CD14-positive monocyte (primary cell): ENCODE measurements around the gene CRTC1. TPM values are rescaled to one million over a fixed set of nuclear protein-coding genes. Genes with fewer than 3 reads are reported as not detected.

Experiments used
- DNase-seq, 3 donors: peaks; one replicate each; pipeline ENCODE4 v3.0.0-alpha.2; 2011 to 2022
- H2AFZ ChIP-seq: 2 replicates; pipeline ENCODE4 v1.6.0; 2012; ENCODE audit warnings: mild to moderate bottlenecking, low read depth, low read length, inconsistent platforms; ENCODE audit not compliant: insufficient read depth, poor library complexity, severe bottlenecking
- H3K27ac ChIP-seq, 2 donors: 1 replicate in 1 of 2; 2 replicates in 1 of 2; pipeline ENCODE4 v1.5.1; 2012 to 2013; ENCODE audit warnings: low read length in 2 of 2, control low read depth in 1 of 2, inconsistent platforms in 1 of 2, low read depth in 1 of 2, mild to moderate bottlenecking in 1 of 2
- H3K27me3 ChIP-seq, 2 donors: one replicate each; pipeline versions ENCODE4 v1.6.0 to v1.6.1; 2011 to 2013; ENCODE audit warnings: low read length in 2 of 2; ENCODE audit not compliant: control insufficient read depth in 2 of 2, insufficient read depth in 2 of 2
- H3K36me3 ChIP-seq, 2 donors: replicated peaks in 1 of 2; 1 replicate in 1 of 2; 2 replicates in 1 of 2; pipeline versions ENCODE4 v1.5.1 to v1.6.1; 2012 to 2013; ENCODE audit warnings: low read length in 2 of 2, control low read depth in 1 of 2, inconsistent platforms in 1 of 2, mild to moderate bottlenecking in 1 of 2; ENCODE audit not compliant: insufficient read depth in 2 of 2, control insufficient read depth in 1 of 2
- H3K4me1 ChIP-seq, 2 donors: 1 replicate in 1 of 2; 2 replicates in 1 of 2; pipeline versions ENCODE4 v1.5.1 to v1.6.1; 2012 to 2013; ENCODE audit warnings: low read length in 2 of 2, control low read depth in 1 of 2, inconsistent platforms in 1 of 2, mild to moderate bottlenecking in 1 of 2, moderate library complexity in 1 of 2; ENCODE audit not compliant: insufficient read depth in 2 of 2, control insufficient read depth in 1 of 2
- H3K4me2 ChIP-seq: replicated peaks from 2 replicates; pipeline ENCODE3; 2012; ENCODE audit warnings: low read length, moderate library complexity, mild to moderate bottlenecking; ENCODE audit not compliant: poor library complexity, severe bottlenecking; ENCODE audit errors: extremely low read depth
- H3K4me3 ChIP-seq, 3 experiments: fragments of 200-600 bp in 1 of 3; sonication (generic) in 1 of 3; replicated peaks in 1 of 3; 1 replicate in 2 of 3; 2 replicates in 1 of 3; pipeline ENCODE4 v1.5.1; 2011 to 2013; ENCODE audit warnings: low read length in 3 of 3, mild to moderate bottlenecking in 3 of 3, control low read depth in 2 of 3, low read depth in 2 of 3, inconsistent platforms in 1 of 3, moderate library complexity in 1 of 3
- H3K79me2 ChIP-seq: 2 replicates; pipeline ENCODE4 v1.6.0; 2012; ENCODE audit warnings: mild to moderate bottlenecking, control low read depth, inconsistent platforms, low read length, moderate library complexity; ENCODE audit not compliant: insufficient read depth
- H3K9ac ChIP-seq: 2 replicates; pipeline ENCODE4 v1.6.0; 2017; ENCODE audit warnings: low read length, mild to moderate bottlenecking; ENCODE audit not compliant: insufficient read depth, poor library complexity, severe bottlenecking
- H3K9me3 ChIP-seq, 2 donors: replicated peaks in 1 of 2; 1 replicate in 1 of 2; 2 replicates in 1 of 2; pipeline versions ENCODE4 v1.5.1 to v1.6.1; 2012 to 2013; ENCODE audit warnings: low read length in 2 of 2, control low read depth in 1 of 2; ENCODE audit not compliant: control insufficient read depth in 1 of 2, insufficient read depth in 1 of 2
- H4K20me1 ChIP-seq: 2 replicates; pipeline ENCODE4 v1.6.0; 2012; ENCODE audit warnings: mild to moderate bottlenecking, low read length, control low read depth, moderate library complexity; ENCODE audit not compliant: insufficient read depth
- H3K27ac Mint-ChIP-seq, 7 donors: one replicate each; pipeline ENCODE4 v1.8.0; 2020; ENCODE audit warnings: mild to moderate bottlenecking in 7 of 7, mixed read lengths in 7 of 7, moderate library complexity in 6 of 7, inconsistent platforms in 2 of 7
- H3K27me3 Mint-ChIP-seq, 3 donors: one replicate each; pipeline ENCODE4 v1.8.0; 2021 to 2022; ENCODE audit warnings: low read depth in 3 of 3, mild to moderate bottlenecking in 3 of 3, mixed read lengths in 3 of 3, moderate library complexity in 3 of 3, inconsistent platforms in 1 of 3
- H3K36me3 Mint-ChIP-seq, 2 donors: one replicate each; pipeline ENCODE4 v1.8.0; 2020; ENCODE audit warnings: mixed read lengths in 2 of 2, inconsistent platforms in 1 of 2, mild to moderate bottlenecking in 1 of 2
- H3K4me1 Mint-ChIP-seq: one replicate; pipeline ENCODE4 v1.8.0; 2020; ENCODE audit warnings: mild to moderate bottlenecking, mixed read lengths
- H3K4me3 Mint-ChIP-seq, 2 donors: one replicate each; pipeline ENCODE4 v1.8.0; 2020; ENCODE audit warnings: mild to moderate bottlenecking in 2 of 2, mixed read lengths in 2 of 2, moderate library complexity in 1 of 2
- H3K9me3 Mint-ChIP-seq, 7 donors: one replicate each; pipeline ENCODE4 v1.8.0; 2020 to 2022; ENCODE audit warnings: mixed read lengths in 7 of 7, mild to moderate bottlenecking in 6 of 7, moderate library complexity in 6 of 7, inconsistent platforms in 2 of 7
- WGBS: methylation state at CpG from one replicate; pipeline ENCODE4 v1.1.5; 2013; ENCODE audit warnings: missing lambda C conversion rate; ENCODE audit not compliant: insufficient coverage; 5-methylcytosine and 5-hydroxymethylcytosine counted together
- intact Hi-C, 2 donors: fragments of 100-400 bp; cut with micrococcal nuclease; formaldehyde crosslinking; loops; one replicate each; pipeline versions ENCODE4 v1.15.0 to v1.15.1; 2023
- polyA plus RNA-seq, 3 donors: library from polyadenylated mRNA; depleted of rRNA in 1 of 3; unstranded in 2 of 3; stranded (reverse) in 1 of 3; fragments of 300-500 nt in 2 of 3; fragments of >200 nt in 1 of 3; fragmentation: Illumina TruSeq in 2 of 3; gene quantifications; 1 replicate in 2 of 3; 2 replicates in 1 of 3; pipeline ENCODE4 v1.2.3, GENCODE V29; 2012 to 2021
- TF ChIP-seq, protein P1 (sequence below): fragments of 200-600 bp; IDR thresholded peaks from one replicate; pipeline ENCODE4 v1.8.0; 2022; ENCODE audit warnings: antibody characterized with exemption, mild to moderate bottlenecking

Gene CRTC1
- polyA plus RNA-seq, 3 donors, result 0.28 to 9.2 (median 0.55) TPM

DNA sequence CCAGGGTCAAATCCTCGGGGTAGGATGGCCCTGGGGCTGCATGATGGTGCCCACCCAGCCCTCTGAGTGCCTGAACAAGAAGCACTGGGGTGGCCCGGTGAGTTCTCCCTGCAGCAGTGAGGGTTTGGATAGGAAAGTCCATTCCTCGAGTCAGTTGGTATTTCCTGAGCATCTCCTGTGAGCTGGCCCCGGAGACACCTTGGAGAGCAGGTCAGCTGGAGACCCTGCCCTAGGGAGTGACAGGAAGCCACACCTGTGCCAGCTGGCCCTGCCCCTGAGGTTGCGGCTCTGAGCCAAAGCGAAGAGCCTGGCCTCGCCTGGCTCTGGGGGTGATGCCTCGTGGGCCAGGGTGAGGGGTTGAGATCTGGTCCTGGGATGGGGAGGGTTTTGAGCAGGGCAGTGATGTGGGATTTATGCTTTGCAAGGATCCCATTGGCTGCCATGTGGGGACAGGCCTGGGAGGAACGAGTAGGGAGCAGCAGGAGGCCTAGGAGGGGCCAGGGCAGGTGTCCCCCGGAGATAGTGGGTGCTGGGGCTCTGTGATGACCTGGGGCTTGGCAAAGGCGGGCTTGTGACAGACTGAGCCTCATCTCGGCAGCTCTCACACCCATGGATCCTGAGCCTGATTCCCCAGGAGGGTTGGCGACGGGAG, 16.0 kb downstream of the CRTC1 start:
- H3K79me2 ChIP-seq, result peaks cover 50% of the 10 kb centered on the region
- Mint-ChIP-seq H3K27ac (peak overlapping the region in 1 of 7 donors; percentile 24), H3K4me1 (peaks cover 25% of the 10 kb centered on the region), H3K9me3 (no peaks in the 10 kb centered on the region), H3K27me3 (peaks cover 0 to 8% (median 4%) of the 10 kb centered on the region in 3 donors), H3K4me3 (peak overlapping the region in 1 of 2 donors; percentile 58), H3K36me3 (peaks cover 3 to 13% of the 10 kb centered on the region in 2 donors)
- peaks cover 26% of the 10 kb centered on the region in 2 donors for H3K4me1 ChIP-seq
- no peak overlapping the region for H2AFZ ChIP-seq
- H3K4me3 ChIP-seq, result peak overlapping the region in 1 of 3 experiments; percentile 80
- intact Hi-C loops, result loop anchor here (5.0 to 10.0 kb wide), 2 partner anchors 42 to 145 kb away; no protein-coding TSS in a partner anchor
- H3K4me2 ChIP-seq, result no peak overlapping the region
- peaks cover 95% of the 10 kb centered on the region for H4K20me1 ChIP-seq
- TF ChIP-seq, protein P1, sequence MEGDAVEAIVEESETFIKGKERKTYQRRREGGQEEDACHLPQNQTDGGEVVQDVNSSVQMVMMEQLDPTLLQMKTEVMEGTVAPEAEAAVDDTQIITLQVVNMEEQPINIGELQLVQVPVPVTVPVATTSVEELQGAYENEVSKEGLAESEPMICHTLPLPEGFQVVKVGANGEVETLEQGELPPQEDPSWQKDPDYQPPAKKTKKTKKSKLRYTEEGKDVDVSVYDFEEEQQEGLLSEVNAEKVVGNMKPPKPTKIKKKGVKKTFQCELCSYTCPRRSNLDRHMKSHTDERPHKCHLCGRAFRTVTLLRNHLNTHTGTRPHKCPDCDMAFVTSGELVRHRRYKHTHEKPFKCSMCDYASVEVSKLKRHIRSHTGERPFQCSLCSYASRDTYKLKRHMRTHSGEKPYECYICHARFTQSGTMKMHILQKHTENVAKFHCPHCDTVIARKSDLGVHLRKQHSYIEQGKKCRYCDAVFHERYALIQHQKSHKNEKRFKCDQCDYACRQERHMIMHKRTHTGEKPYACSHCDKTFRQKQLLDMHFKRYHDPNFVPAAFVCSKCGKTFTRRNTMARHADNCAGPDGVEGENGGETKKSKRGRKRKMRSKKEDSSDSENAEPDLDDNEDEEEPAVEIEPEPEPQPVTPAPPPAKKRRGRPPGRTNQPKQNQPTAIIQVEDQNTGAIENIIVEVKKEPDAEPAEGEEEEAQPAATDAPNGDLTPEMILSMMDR, result no peak
- DNase-seq, result no peak
- no peaks in the 10 kb centered on the region for H3K27me3 ChIP-seq
- H3K9me3 ChIP-seq, result no peaks in the 10 kb centered on the region
- H3K27ac ChIP-seq, result no peak overlapping the region
- H3K36me3 ChIP-seq, result no peaks in the 10 kb centered on the region
- H3K9ac ChIP-seq, result no peak overlapping the region
- WGBS, result 57% methylated on average over 9 of the region's 14 CpGs

DNA sequence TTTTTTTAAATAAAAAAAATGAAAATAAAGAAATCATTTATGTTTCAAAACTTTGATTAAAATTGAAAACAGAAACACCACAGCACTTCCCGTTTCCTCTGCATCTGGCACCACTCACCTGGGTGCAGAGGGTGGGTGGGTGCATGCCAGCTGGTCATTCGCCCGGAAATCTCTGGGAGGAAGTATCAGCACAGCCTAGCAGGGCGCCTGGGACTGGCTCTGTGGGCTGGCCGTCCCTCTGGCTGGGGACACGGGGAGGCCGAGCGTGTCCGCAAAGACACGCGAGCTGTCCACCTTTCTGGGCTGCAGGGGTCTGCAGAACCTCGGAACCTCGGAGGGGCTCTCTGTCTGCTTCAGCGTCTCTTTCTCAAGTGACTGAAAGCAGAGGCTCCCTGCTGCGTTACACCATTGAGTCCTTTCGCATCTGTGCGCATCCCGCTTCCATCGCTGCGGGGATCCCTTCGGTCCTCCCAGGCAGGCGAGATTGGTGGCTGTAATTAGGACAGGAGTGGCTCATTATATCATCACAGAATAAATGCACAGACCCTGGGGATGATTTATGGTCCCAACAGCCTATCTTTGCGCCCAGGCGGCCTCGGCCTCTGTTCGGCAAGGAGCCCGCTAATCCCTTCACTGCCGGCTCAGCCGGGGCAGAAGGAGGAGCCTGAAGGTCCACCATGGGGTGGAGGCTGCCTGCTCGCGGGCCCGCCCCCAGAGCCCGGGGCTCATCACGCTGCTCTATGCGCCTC, 17.2 kb downstream of the CRTC1 start:
- peak overlapping the region; percentile 29 to 80 (median 44) for H3K4me3 ChIP-seq
- peak overlapping the region; percentile 75 for H2AFZ ChIP-seq
- Mint-ChIP-seq H3K27ac (peak overlapping the region in 2 of 7 donors; percentile 38 to 63), H3K36me3 (peaks cover 6 to 13% of the 10 kb centered on the region in 2 donors), H3K27me3 (peaks cover 0 to 8% (median 4%) of the 10 kb centered on the region in 3 donors), H3K9me3 (no peaks in the 10 kb centered on the region), H3K4me3 (peak overlapping the region; percentile 84 to 87), H3K4me1 (peaks cover 28% of the 10 kb centered on the region)
- H3K9ac ChIP-seq, result peak overlapping the region; percentile 47
- 2% methylated on average over 27 of the region's 35 CpGs for WGBS
- no peaks in the 10 kb centered on the region for H3K9me3 ChIP-seq
- H3K4me2 ChIP-seq, result peak overlapping the region; percentile 85
- no peaks in the 10 kb centered on the region for H3K27me3 ChIP-seq
- peak overlapping the region; percentile 25 to 41 for H3K27ac ChIP-seq
- DNase-seq, result peak; percentile 32 to 55 (median 50)
- peaks cover 26% of the 10 kb centered on the region in 2 donors for H3K4me1 ChIP-seq
- intact Hi-C loops, result loop anchor here (5.0 to 10.0 kb wide), 2 partner anchors 43 to 144 kb away; no protein-coding TSS in a partner anchor
- H3K79me2 ChIP-seq, result peaks cover 47% of the 10 kb centered on the region
- TF ChIP-seq, protein P1, result no peak
- H3K36me3 ChIP-seq, result no peaks in the 10 kb centered on the region
- H4K20me1 ChIP-seq, result peaks cover 93% of the 10 kb centered on the region
